Upper lobe of left lung (tissue), 4 donors: Measurements from ENCODE around the gene GTF2IRD1.

Experiments
- EP300 ChIP-seq, 4 donors: sonication (generic); formaldehyde crosslinking; IDR thresholded peaks; one replicate each; pipeline ENCODE4 v1.5.1; 2017; ENCODE audit warnings: antibody characterized with exemption in 4 of 4, control low read depth in 2 of 4
- POLR2AphosphoS5 ChIP-seq, 2 donors: sonication (generic); formaldehyde crosslinking; IDR thresholded peaks; one replicate each; pipeline ENCODE4 v1.5.1; 2017; ENCODE audit warnings: antibody characterized with exemption in 2 of 2
- TF ChIP-seq, protein P1 (sequence below), 6 experiments: fragments of 450-650 bp in 4 of 6; fragments of 200-600 bp in 2 of 6; sonication (generic) in 2 of 6; IDR thresholded peaks; one replicate each; pipeline ENCODE4 v1.5.1; 2016 to 2019; ENCODE audit warnings: antibody characterized with exemption in 6 of 6

DNA sequence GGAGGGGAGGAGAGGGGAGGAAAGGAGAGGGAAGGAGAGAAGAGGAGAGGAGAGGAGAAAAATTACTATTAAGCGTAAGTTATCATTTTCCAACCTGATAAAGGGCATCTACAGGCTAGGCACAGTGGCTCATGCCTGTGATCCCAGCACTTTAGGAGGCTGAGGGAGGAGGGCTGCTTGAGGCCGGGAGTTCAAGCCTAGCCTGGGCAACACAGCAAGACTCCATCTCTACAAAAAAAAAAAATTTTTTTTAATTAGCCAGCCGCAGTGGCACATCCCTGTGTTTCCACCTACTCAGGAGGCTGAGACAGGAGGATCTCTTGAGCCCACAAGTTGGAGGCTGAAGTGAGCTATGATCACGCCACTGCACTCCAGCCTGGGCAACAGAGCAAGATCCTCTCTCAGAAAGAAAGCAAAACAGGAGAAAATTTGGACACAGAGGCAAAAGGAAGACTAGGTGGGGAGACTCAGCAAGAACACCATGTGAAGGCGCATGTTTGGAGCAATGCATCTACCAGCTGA, 168.6 kb downstream of the GTF2IRD1 start:
- no peak for TF ChIP-seq POLR2AphosphoS5 (IDR thresholded peaks at IDR 0.05)
- TF ChIP-seq, protein P1, sequence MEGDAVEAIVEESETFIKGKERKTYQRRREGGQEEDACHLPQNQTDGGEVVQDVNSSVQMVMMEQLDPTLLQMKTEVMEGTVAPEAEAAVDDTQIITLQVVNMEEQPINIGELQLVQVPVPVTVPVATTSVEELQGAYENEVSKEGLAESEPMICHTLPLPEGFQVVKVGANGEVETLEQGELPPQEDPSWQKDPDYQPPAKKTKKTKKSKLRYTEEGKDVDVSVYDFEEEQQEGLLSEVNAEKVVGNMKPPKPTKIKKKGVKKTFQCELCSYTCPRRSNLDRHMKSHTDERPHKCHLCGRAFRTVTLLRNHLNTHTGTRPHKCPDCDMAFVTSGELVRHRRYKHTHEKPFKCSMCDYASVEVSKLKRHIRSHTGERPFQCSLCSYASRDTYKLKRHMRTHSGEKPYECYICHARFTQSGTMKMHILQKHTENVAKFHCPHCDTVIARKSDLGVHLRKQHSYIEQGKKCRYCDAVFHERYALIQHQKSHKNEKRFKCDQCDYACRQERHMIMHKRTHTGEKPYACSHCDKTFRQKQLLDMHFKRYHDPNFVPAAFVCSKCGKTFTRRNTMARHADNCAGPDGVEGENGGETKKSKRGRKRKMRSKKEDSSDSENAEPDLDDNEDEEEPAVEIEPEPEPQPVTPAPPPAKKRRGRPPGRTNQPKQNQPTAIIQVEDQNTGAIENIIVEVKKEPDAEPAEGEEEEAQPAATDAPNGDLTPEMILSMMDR (IDR thresholded peaks at IDR 0.05): no peak
- no peak for TF ChIP-seq EP300 (IDR thresholded peaks at IDR 0.05)
